K562 (cell line): ENCODE measurements around the gene RAB3GAP2. TPM values are rescaled to one million over a fixed set of nuclear protein-coding genes. Genes with fewer than 3 reads are reported as not detected.

ENCODE experiments used
- ATAC-seq: fragments of 200-7000 bp; cut with Tn5 transposase; 3 replicates; pipeline ENCODE4 v1.9.1; 2020; ENCODE audit warnings: moderate library complexity
- BruUV-seq: library from RNA; stranded (reverse); fragments of 400-500 nt; replicated peaks from 2 replicates; lab custom pipeline; 2021; lab: Mats Ljungman, UMichigan
- CTCF ChIA-PET: fragments of 300-600 bp; formaldehyde crosslinking; extraction: SDS; loops from one replicate; lab custom pipeline; 2021; ENCODE audit warnings: low intra/inter-chr PET ratio; lab: Yijun Ruan, JAX
- POLR2A ChIA-PET: fragments of 300-600, 350-650 bp; sonication (Branson Sonifier 250); formaldehyde crosslinking; extraction: SDS; loops from one replicate; lab custom pipeline; 2021; ENCODE audit warnings: antibody characterized with exemption, inconsistent platforms; lab: Yijun Ruan, JAX
- DNase-seq, 4 experiments: peaks; one replicate each; pipeline versions ENCODE4 v3.0.0 to v3.0.0-alpha.2; 2011 to 2018; ENCODE audit warnings: low spot score in 3 of 4, mixed read lengths in 3 of 4; ENCODE audit errors: extremely low read depth in 1 of 4
- FAIRE-seq: peaks from 2 replicates; lab custom pipeline; 2011; peaks lifted over from hg19 to GRCh38; lab: Jason Lieb, UNC
- H2AFZ ChIP-seq: 2 replicates; pipeline ENCODE4 v1.6.0; 2011; ENCODE audit warnings: low read depth, low read length, control low read depth, inconsistent platforms
- H3K27ac ChIP-seq: fragments of 200-600 bp; 3 replicates; pipeline ENCODE4 v1.8.0; 2011; ENCODE audit warnings: low read depth, mild to moderate bottlenecking, control low read depth, inconsistent platforms, low read length, moderate library complexity, mixed read lengths; ENCODE audit errors: extremely low read depth
- H3K27me3 ChIP-seq, 2 experiments: fragments of 300-600 bp in 1 of 2; 2 replicates in 1 of 2; 3 replicates in 1 of 2; pipeline versions ENCODE4 v1.6.0 to v1.8.0; 2011; ENCODE audit warnings: inconsistent platforms in 2 of 2, low read length in 2 of 2, mild to moderate bottlenecking in 1 of 2, mixed read lengths in 1 of 2, moderate library complexity in 1 of 2; ENCODE audit not compliant: control insufficient read depth in 2 of 2, insufficient read depth in 2 of 2
- H3K36me3 ChIP-seq: fragments of 300-600 bp; 3 replicates; pipeline ENCODE4 v1.8.0; 2011; ENCODE audit warnings: mild to moderate bottlenecking, low read length, inconsistent platforms; ENCODE audit not compliant: control insufficient read depth, insufficient read depth
- H3K4me1 ChIP-seq, 2 experiments: fragments of 200-600 bp in 1 of 2; replicated peaks in 1 of 2; 2 replicates in 1 of 2; 3 replicates in 1 of 2; pipeline versions ENCODE4 v1.5.1 to v1.8.0; 2011; ENCODE audit warnings: inconsistent platforms in 2 of 2, low read length in 2 of 2, mild to moderate bottlenecking in 1 of 2, mixed read lengths in 1 of 2, moderate library complexity in 1 of 2; ENCODE audit not compliant: control insufficient read depth in 2 of 2, insufficient read depth in 2 of 2
- H3K4me2 ChIP-seq: 2 replicates; pipeline ENCODE4 v1.6.1; 2011; ENCODE audit warnings: low read length, control low read depth, inconsistent platforms, mixed read lengths; ENCODE audit not compliant: insufficient read depth
- H3K4me3 ChIP-seq: fragments of 200-600 bp; sonication (generic), shearing (Covaris generic); 2 replicates; pipeline ENCODE4 v1.5.1; 2016; ENCODE audit warnings: control low read depth, inconsistent platforms
- H3K79me2 ChIP-seq: fragments of 200-600 bp; 3 replicates; pipeline ENCODE4 v1.8.0; 2011; ENCODE audit warnings: low read length, inconsistent platforms; ENCODE audit not compliant: control insufficient read depth, insufficient read depth
- H3K9ac ChIP-seq, 2 experiments: 2 replicates each; pipeline versions ENCODE4 v1.6.0 to v1.6.1; 2011; ENCODE audit warnings: low read depth in 2 of 2, low read length in 2 of 2, control low read depth in 1 of 2, inconsistent platforms in 1 of 2, mild to moderate bottlenecking in 1 of 2, mixed read lengths in 1 of 2; ENCODE audit not compliant: insufficient read depth in 1 of 2
- H3K9me1 ChIP-seq: one replicate; pipeline ENCODE4 v1.6.0; 2011; ENCODE audit warnings: inconsistent platforms, mild to moderate bottlenecking, low read length, moderate library complexity; ENCODE audit not compliant: control insufficient read depth, insufficient read depth
- H3K9me3 ChIP-seq: replicated peaks from 2 replicates; pipeline ENCODE4 v1.5.1; 2011; ENCODE audit warnings: low read depth, low read length, inconsistent platforms; ENCODE audit not compliant: control insufficient read depth, insufficient read depth
- H4K20me1 ChIP-seq: replicated peaks from 2 replicates; pipeline ENCODE4 v1.6.1; 2011; ENCODE audit warnings: low read length, inconsistent platforms, mixed read lengths; ENCODE audit not compliant: control insufficient read depth, insufficient read depth
- BCL6 ChIP-seq: fragments of 250-450 bp; sonication (Bioruptor Pico); IDR thresholded peaks from 2 replicates; pipeline ENCODE4 v1.4.0; 2020
- BMI1 ChIP-seq: fragments of 150-350 bp; IDR thresholded peaks from 2 replicates; pipeline ENCODE4 v1.6.1; 2014; ENCODE audit warnings: low read length
- BRF1 ChIP-seq: IDR thresholded peaks from 3 replicates; pipeline ENCODE4 v1.6.1; 2011; ENCODE audit warnings: borderline replicate concordance, mild to moderate bottlenecking; ENCODE audit not compliant: insufficient read length; ENCODE audit errors: extremely low read depth
- CREM ChIP-seq: IDR thresholded peaks from 2 replicates; pipeline ENCODE4 v1.6.1; 2014; ENCODE audit warnings: antibody characterized with exemption, low read depth
- DACH1 ChIP-seq: fragments of 450-650 bp; IDR thresholded peaks from 2 replicates; pipeline ENCODE4 v1.6.1; 2018; ENCODE audit not compliant: partially characterized antibody
- HDAC2 ChIP-seq: fragments of 450-650 bp; IDR thresholded peaks from 2 replicates; pipeline ENCODE4 v1.6.1; 2016; ENCODE audit warnings: mild to moderate bottlenecking
- MTA2 ChIP-seq: fragments of 450-650 bp; IDR thresholded peaks from 2 replicates; pipeline ENCODE4 v1.6.1; 2016; ENCODE audit warnings: low read depth
- SRSF1 ChIP-seq: fragments of 200-400 bp; formaldehyde crosslinking; IDR thresholded peaks from 2 replicates; pipeline ENCODE4 v1.6.1; 2017; ENCODE audit warnings: mild to moderate bottlenecking, low read depth, low read length, moderate library complexity
- TFE3 ChIP-seq: fragments of 450-650 bp; formaldehyde crosslinking; IDR thresholded peaks from 2 replicates; pipeline ENCODE4 v1.4.0; 2020; ENCODE audit warnings: mild to moderate bottlenecking, mixed read lengths
- THAP7 ChIP-seq: fragments of 250-450 bp; sonication (Bioruptor Pico); IDR thresholded peaks from 2 replicates; pipeline ENCODE4 v1.5.0; 2021
- THRA ChIP-seq: fragments of 450-650 bp; IDR thresholded peaks from 2 replicates; pipeline ENCODE4 v1.6.1; 2017; ENCODE audit warnings: mild to moderate bottlenecking, moderate library complexity
- ZBTB26 ChIP-seq: fragments of 450-650 bp; formaldehyde crosslinking; IDR thresholded peaks from 2 replicates; pipeline ENCODE4 v1.4.0; 2022; ENCODE audit warnings: missing genetic modification characterization
- ZNF124 ChIP-seq: sonication (generic); formaldehyde crosslinking; IDR thresholded peaks from 2 replicates; pipeline ENCODE4 v1.8.1; 2022; ENCODE audit warnings: missing genetic modification reagents
- ZNF175 ChIP-seq: fragments of 200-800 bp; sonication (Bioruptor generic); IDR thresholded peaks from 2 replicates; pipeline ENCODE4 v1.6.1; 2016; ENCODE audit warnings: low read depth, mild to moderate bottlenecking, missing genetic modification characterization, missing compliant biosample characterization
- WGBS: fragments of 100-300 bp; shearing (Covaris generic); methylation state at CpG from one replicate; pipeline ENCODE4 v1.1.6; 2016; ENCODE audit warnings: low coverage, mixed read lengths; ENCODE audit not compliant: insufficient coverage; ENCODE audit errors: missing lambda C conversion rate; 5-methylcytosine and 5-hydroxymethylcytosine counted together
- in situ Hi-C: fragments of 300-500 bp; cut with MboI; formaldehyde crosslinking; loops from 4 replicates; pipeline ENCODE4 v1.15.0; 2018; ENCODE audit warnings: inconsistent platforms, mixed read lengths
- intact Hi-C: fragments of 100-400 bp; cut with micrococcal nuclease; formaldehyde crosslinking; loops from 2 replicates; pipeline ENCODE4 v1.14.2; 2022
- polyA plus RNA-seq, 8 experiments: library from polyadenylated mRNA; depleted of rRNA in 4 of 8; stranded (reverse) in 5 of 8; unstranded in 3 of 8; fragments of >200 nt; fragmentation: Nextera tagmentation in 2 of 8; fragmentation: Illumina TruSeq in 1 of 8; extraction: Ambion mirVana in 2 of 8; extraction: Trizol in 1 of 8; gene quantifications; 2 replicates each; pipeline versions ENCODE4 v1.2.1 to v1.2.3, GENCODE V29; 2011 to 2014; ENCODE audit warnings: inconsistent platforms in 1 of 8, missing spikeins in 1 of 8
- total RNA-seq, 7 experiments: library from RNA; depleted of rRNA in 6 of 7; stranded (reverse); fragments of >200 nt in 6 of 7; fragmentation: Illumina TruSeq in 2 of 7; extraction: Trizol in 2 of 7; gene quantifications; 2 replicates each; pipeline versions ENCODE4 v1.2.1 to v1.2.3, GENCODE V29; 2011 to 2021; ENCODE audit warnings: low replicate concordance in 1 of 7

Gene RAB3GAP2
- total and polyA plus RNA-seq, 9 of the 15 experiments (the other 6 are each of a cell fraction or from before 2014, with no cell fraction given): 14.1 to 69.1 (median 32.2) TPM

- Histone ChIP-seq H4K20me1 (no peaks in the 10 kb centered on the region), H3K4me3 (no peak overlapping the region), H3K9me1 (no peaks in the 10 kb centered on the region), H2AFZ (no peak overlapping the region), H3K27me3 (no peaks in the 10 kb centered on the region), H3K36me3 (peaks cover 78% of the 10 kb centered on the region), H3K27ac (no peak overlapping the region), H3K9me3 (no peaks in the 10 kb centered on the region), H3K9ac (no peak overlapping the region), H3K79me2 (no peaks in the 10 kb centered on the region), H3K4me1 (no peaks in the 10 kb centered on the region), H3K4me2 (no peak overlapping the region)
- no peak for ATAC-seq
- no TSS peak for BruUV-seq
- TF ChIP-seq BMI1 (no peak), ZBTB26 (CRISPR knock-in tag) (no peak), MTA2 (no peak), DACH1 (no peak), CREM (no peak), THAP7 (CRISPR knock-in tag) (no peak), SRSF1 (no peak), BRF1 (no peak), ZNF124 (no peak), BCL6 (CRISPR knock-in tag) (no peak), TFE3 (CRISPR knock-in tag) (no peak), HDAC2 (no peak), ZNF175 (CRISPR knock-in tag) (no peak), THRA (no peak)
- intact Hi-C loops: no loop called here
- 97% methylated on average over 6 of the region's 6 CpGs for WGBS
- no peak for DNase-seq
- in situ Hi-C loops: no loop called here
- no peak for FAIRE-seq
- CTCF ChIA-PET: no interaction called here
- POLR2A ChIA-PET: no interaction called here
These were observed 132.3 kb downstream of the RAB3GAP2 start for GRCh38 chr1:220139966-220140365.
